ENCODE measurements around the gene PARP14.
"Not testable (repeated sequence)": the region's sequence is repeated elsewhere in the genome, so short reads cannot be mapped to it uniquely, and the experiment has no call there.

The PARP14 gene

DNA sequence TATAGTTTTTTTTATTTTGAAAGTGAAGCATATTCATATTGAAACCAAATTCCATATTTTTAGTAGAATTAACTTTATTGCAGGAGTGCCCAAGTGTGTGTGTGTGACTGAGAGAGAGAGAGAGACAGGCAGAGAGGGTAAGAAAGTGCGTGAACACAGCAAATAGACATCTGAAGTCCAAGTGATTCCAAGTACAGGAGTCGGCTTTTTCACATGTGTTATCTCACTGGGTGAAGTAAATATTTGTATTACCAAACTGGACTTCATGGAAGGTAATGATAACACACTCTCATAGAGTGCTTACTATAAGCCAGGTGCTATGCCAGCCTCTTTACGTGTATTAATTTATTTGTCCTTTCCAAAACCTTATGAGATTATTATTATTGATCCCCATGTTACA is 12.0 kb downstream of the PARP14 start:
- Histone ChIP-seq H3K9ac (ENCODE audit: low read length in 2 of 2) (no peak overlapping the region), H3K36me3 (ENCODE audit: control insufficient read depth in 2 of 2, insufficient read depth in 2 of 2, low read length in 2 of 2) (peaks cover 33 to 35% of the 10 kb centered on the region in 2 donors), H3K27me3 (ENCODE audit: control insufficient read depth in 1 of 2, insufficient read depth in 2 of 2, low read length in 2 of 2) (no peaks in the 10 kb centered on the region), H3K4me3 (ENCODE audit: low read length in 2 of 2) (no peak overlapping the region), H3K27ac (ENCODE audit: low read length) (no peak overlapping the region), H3K9me3 (ENCODE audit: control insufficient read depth in 2 of 2, low read length in 2 of 2) (no peaks in the 10 kb centered on the region), H3K4me1 (ENCODE audit: control insufficient read depth, insufficient read depth, low read length) (no peaks in the 10 kb centered on the region)

DNA sequence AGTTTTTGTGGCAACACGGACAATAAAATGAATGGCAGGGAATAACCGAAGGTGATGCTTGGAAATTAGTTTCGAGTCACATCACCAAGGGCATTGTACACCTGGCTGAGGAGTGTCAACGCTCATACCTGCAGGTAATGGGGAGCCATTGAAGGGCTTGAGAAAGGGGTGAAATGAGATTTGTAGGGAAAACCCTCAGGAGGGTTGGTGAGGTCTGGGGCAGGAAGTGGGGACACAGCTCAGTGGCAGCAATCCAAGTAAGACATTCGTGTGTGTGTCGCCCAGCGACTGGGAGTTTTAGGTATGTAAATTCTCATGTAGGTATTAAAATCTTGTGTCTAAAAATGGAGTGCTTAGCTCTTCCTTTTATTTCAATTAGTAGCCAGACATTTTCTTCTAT is 14.3 kb downstream of the PARP14 start:
- H3K27me3 ChIP-seq (ENCODE audit: control insufficient read depth in 1 of 2, insufficient read depth in 2 of 2, low read length in 2 of 2): no peaks in the 10 kb centered on the region
- no peaks in the 10 kb centered on the region for H3K9me3 ChIP-seq (ENCODE audit: control insufficient read depth in 2 of 2, low read length in 2 of 2)
- H3K4me3 ChIP-seq (ENCODE audit: low read length in 2 of 2): no peak overlapping the region
- H3K36me3 ChIP-seq (ENCODE audit: control insufficient read depth in 2 of 2, insufficient read depth in 2 of 2, low read length in 2 of 2): peaks cover 46 to 48% of the 10 kb centered on the region in 2 donors
- no peaks in the 10 kb centered on the region for H3K4me1 ChIP-seq (ENCODE audit: control insufficient read depth, insufficient read depth, low read length)
- H3K27ac ChIP-seq (ENCODE audit: low read length): no peak overlapping the region
- H3K9ac ChIP-seq (ENCODE audit: low read length in 2 of 2): no peak overlapping the region

DNA sequence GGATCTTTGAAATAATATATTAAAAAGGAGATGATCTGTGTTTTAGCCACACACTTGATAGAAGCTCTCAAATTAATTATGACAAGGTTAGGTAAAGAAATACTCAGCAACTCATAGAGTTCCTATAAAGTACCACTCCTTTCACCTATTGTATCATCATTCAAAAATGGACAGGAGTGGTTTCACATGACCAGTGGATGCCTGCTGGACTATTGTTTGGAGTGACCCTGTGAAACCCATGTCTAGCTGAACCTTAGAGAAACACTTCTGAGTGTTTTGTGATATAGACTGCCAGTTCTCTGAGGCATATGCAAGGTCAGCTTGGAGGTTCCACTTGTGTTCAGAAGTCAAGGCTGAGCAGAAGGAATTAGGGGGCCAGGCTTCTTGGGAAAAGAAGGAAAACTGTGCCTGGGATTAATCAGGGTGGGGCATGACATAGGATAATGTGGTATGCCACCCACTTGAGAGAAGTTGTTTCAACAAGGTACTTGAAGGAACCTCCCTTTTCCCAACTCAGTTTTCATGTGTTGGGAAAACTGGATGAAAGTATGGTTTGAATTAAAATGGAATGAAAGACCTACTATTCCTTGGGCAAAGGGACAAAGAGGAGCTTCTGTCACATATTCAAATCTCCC is 15.4 kb downstream of the PARP14 start:
- no peak overlapping the region for H3K27ac ChIP-seq (ENCODE audit: low read length)

GRCh38 chr3:122697952-122698620 is 17.4 kb downstream of the PARP14 start:
- H3K36me3 ChIP-seq (ENCODE audit: control insufficient read depth in 2 of 2, insufficient read depth in 2 of 2, low read length in 2 of 2): peaks cover 38 to 43% of the 10 kb centered on the region in 2 donors

More for the DNA sequence above, 15.4 kb downstream of the PARP14 start:
- Histone ChIP-seq H3K36me3 (ENCODE audit: control insufficient read depth in 2 of 2, insufficient read depth in 2 of 2, low read length in 2 of 2) (peaks cover 44 to 52% of the 10 kb centered on the region in 2 donors), H3K9me3 (ENCODE audit: control insufficient read depth in 2 of 2, low read length in 2 of 2) (no peaks in the 10 kb centered on the region), H3K4me3 (ENCODE audit: low read length in 2 of 2) (no peak overlapping the region), H3K9ac (ENCODE audit: low read length in 2 of 2) (no peak overlapping the region), H3K4me1 (ENCODE audit: control insufficient read depth, insufficient read depth, low read length) (no peaks in the 10 kb centered on the region), H3K27me3 (ENCODE audit: control insufficient read depth in 1 of 2, insufficient read depth in 2 of 2, low read length in 2 of 2) (no peaks in the 10 kb centered on the region)

DNA sequence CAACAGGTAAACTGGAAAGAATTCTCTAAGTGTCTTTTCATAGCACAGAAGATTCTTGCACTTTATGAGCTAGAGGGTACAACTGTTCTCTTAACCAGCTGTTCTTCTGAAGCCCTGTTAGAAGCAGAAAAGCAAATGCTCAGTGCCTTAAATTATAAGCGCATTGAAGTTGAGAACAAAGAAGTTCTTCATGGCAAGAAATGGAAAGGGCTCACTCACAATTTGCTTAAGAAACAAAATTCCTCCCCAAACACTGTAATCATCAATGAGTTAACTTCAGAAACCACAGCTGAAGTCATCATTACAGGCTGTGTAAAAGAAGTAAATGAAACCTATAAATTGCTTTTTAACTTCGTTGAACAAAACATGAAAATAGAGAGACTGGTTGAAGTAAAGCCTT is 19.6 kb downstream of the PARP14 start:
- Histone ChIP-seq H3K27me3 (ENCODE audit: control insufficient read depth in 1 of 2, insufficient read depth in 2 of 2, low read length in 2 of 2) (no peaks in the 10 kb centered on the region), H3K36me3 (ENCODE audit: control insufficient read depth in 2 of 2, insufficient read depth in 2 of 2, low read length in 2 of 2) (peaks cover 27 to 37% of the 10 kb centered on the region in 2 donors), H3K27ac (ENCODE audit: low read length) (no peak overlapping the region), H3K9ac (ENCODE audit: low read length in 2 of 2) (no peak overlapping the region), H3K4me3 (ENCODE audit: low read length in 2 of 2) (no peak overlapping the region), H3K9me3 (ENCODE audit: control insufficient read depth in 2 of 2, low read length in 2 of 2) (no peaks in the 10 kb centered on the region), H3K4me1 (ENCODE audit: control insufficient read depth, insufficient read depth, low read length) (no peaks in the 10 kb centered on the region)

More at GRCh38 chr3:122697952-122698620, 17.4 kb downstream of the PARP14 start:
- Histone ChIP-seq H3K27ac (ENCODE audit: low read length) (no peak overlapping the region), H3K4me3 (ENCODE audit: low read length in 2 of 2) (no peak overlapping the region), H3K4me1 (ENCODE audit: control insufficient read depth, insufficient read depth, low read length) (no peaks in the 10 kb centered on the region), H3K27me3 (ENCODE audit: control insufficient read depth in 1 of 2, insufficient read depth in 2 of 2, low read length in 2 of 2) (no peaks in the 10 kb centered on the region), H3K9me3 (ENCODE audit: control insufficient read depth in 2 of 2, low read length in 2 of 2) (no peaks in the 10 kb centered on the region), H3K9ac (ENCODE audit: low read length in 2 of 2) (no peak overlapping the region)

DNA sequence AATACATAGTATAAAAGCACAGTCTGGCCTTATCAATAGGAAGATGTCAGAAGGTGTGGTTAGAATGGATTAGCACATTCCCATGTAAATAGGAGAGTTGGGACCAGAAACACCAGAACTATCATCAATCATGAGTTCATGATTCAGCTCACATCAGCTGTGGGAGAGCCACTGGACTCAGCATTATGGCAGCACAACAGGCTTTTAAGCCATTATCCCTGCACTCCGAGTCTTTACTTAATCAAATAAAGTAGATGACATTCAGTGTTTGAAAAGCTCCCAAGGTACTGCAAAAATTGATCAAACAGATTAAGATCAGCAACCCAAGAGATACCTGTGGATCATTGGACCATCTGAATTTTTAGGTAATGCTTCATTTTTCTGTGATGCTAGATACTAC is 24.7 kb downstream of the PARP14 start:
- Histone ChIP-seq H3K27me3 (ENCODE audit: control insufficient read depth in 1 of 2, insufficient read depth in 2 of 2, low read length in 2 of 2) (no peaks in the 10 kb centered on the region), H3K27ac (ENCODE audit: low read length) (no peak overlapping the region), H3K9ac (ENCODE audit: low read length in 2 of 2) (no peak overlapping the region), H3K4me3 (ENCODE audit: low read length in 2 of 2) (no peak overlapping the region), H3K4me1 (ENCODE audit: control insufficient read depth, insufficient read depth, low read length) (no peaks in the 10 kb centered on the region), H3K36me3 (ENCODE audit: control insufficient read depth in 2 of 2, insufficient read depth in 2 of 2, low read length in 2 of 2) (peaks cover 14 to 25% of the 10 kb centered on the region in 2 donors), H3K9me3 (ENCODE audit: control insufficient read depth in 2 of 2, low read length in 2 of 2) (no peaks in the 10 kb centered on the region)

DNA sequence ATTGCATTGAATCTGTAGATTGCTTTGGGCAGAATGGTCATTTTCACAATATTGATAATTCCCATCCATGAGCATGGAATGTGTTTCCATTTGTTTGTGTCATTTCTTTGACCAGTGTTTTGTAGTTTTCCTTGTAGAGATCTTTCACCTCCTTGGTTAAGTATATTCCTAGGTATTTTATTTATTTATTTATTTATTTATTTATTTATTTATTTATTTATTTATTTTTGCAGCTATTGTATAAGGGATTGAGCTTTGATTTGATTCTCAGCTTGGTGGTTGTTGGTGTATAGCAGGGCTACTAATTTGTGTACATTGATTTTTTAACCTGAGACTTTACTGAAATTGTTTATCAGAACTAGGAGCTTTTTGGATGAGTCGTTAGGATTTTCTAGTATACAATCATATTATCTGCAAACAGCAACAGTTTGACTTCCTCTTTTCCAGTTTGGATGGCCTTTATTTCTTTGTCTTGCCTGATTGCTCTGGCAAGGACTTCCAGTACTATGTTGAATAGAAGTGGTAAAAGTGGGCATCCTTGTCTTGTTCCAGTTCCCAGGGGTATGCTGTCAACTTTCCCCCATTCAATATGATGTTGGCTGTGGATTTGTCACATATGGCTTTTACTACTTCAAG is 30.1 kb downstream of the PARP14 start:
- H3K27me3 ChIP-seq (ENCODE audit: control insufficient read depth in 1 of 2, insufficient read depth in 2 of 2, low read length in 2 of 2); H3K9ac ChIP-seq (ENCODE audit: low read length in 2 of 2); H3K4me3 ChIP-seq (ENCODE audit: low read length in 2 of 2); H3K4me1 ChIP-seq (ENCODE audit: control insufficient read depth, insufficient read depth, low read length); H3K9me3 ChIP-seq (ENCODE audit: control insufficient read depth in 2 of 2, low read length in 2 of 2); H3K27ac ChIP-seq (ENCODE audit: low read length): not testable (repeated sequence)
- peaks cover 21 to 27% of the 10 kb centered on the region in 2 donors for H3K36me3 ChIP-seq (ENCODE audit: control insufficient read depth in 2 of 2, insufficient read depth in 2 of 2, low read length in 2 of 2)

DNA sequence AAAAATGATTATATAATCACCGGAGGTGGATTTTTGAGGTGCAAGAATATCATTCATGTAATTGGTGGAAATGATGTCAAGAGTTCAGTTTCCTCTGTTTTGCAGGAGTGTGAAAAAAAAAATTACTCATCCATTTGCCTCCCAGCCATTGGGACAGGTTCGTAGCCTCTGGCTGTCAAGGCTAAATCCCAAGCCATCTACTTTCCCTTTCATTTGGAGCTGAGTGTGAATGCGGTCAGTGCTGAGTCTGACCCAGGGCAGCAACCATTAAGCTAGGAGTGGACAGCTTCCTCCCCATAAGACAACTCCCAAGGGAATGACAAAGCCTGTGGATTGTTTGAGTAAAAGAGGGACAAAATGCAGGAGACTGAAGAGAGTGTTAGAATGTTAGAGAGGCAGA is 33.6 kb downstream of the PARP14 start:
- Histone ChIP-seq H3K27ac (ENCODE audit: low read length) (no peak overlapping the region), H3K4me3 (ENCODE audit: low read length in 2 of 2) (no peak overlapping the region), H3K36me3 (ENCODE audit: control insufficient read depth in 2 of 2, insufficient read depth in 2 of 2, low read length in 2 of 2) (peaks cover 40 to 52% of the 10 kb centered on the region in 2 donors), H3K27me3 (ENCODE audit: control insufficient read depth in 1 of 2, insufficient read depth in 2 of 2, low read length in 2 of 2) (no peaks in the 10 kb centered on the region), H3K9ac (ENCODE audit: low read length in 2 of 2) (no peak overlapping the region), H3K9me3 (ENCODE audit: control insufficient read depth in 2 of 2, low read length in 2 of 2) (no peaks in the 10 kb centered on the region), H3K4me1 (ENCODE audit: control insufficient read depth, insufficient read depth, low read length) (no peaks in the 10 kb centered on the region)

DNA sequence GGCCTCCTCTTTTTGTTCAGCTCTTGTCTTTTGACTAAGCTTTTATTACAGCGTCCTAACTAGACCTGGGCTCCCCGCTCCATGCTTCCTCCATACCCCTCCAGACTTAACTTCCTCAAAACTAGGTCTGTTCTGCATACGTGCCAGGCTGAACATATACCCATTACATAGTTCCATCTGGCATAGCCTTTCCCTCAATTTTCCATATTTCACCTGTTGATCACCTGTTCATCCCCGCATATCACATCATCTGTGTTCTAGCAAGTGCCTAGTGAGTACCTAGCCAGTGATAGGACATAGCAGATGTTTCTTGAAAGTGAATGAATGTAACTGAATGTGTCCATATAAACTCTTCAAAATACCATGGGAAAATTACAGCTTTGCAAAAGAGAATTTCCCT is 36.0 kb downstream of the PARP14 start:
- Histone ChIP-seq H3K4me3 (ENCODE audit: low read length in 2 of 2) (no peak overlapping the region), H3K36me3 (ENCODE audit: control insufficient read depth in 2 of 2, insufficient read depth in 2 of 2, low read length in 2 of 2) (peaks cover 52% of the 10 kb centered on the region in 2 donors), H3K9ac (ENCODE audit: low read length in 2 of 2) (no peak overlapping the region)

DNA sequence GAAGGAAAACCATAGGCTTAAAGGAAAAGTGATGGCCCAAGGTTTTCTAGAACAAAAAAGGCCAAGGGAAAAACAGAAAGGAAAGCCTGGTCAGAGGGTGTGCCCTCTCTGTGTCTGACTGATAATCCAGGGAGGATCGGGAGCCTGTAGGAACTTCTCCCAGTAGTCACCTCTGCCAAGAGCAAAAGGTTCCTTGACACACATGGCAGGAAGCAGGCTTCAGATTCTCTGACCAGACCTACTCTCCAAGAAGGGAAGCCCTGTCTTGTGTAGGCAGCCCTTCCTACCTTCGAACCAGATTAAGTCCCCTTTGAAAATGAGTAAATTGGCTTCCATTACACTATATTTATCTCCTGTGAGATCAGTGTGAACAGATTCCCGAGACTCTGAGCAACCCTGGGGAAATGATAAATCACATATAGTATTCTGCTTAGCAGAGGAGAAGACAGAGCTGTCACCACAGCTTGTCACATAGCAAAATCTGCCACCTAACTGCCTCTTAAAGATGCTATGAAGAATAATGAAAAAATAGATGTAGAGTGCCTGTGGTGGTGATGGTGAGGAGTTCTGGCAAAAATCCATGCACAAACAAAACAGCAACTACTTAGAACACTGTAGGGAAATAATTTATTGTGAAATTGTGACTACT is 38.8 kb downstream of the PARP14 start:
- Histone ChIP-seq H3K9ac (ENCODE audit: low read length in 2 of 2) (no peak overlapping the region), H3K4me1 (ENCODE audit: control insufficient read depth, insufficient read depth, low read length) (no peaks in the 10 kb centered on the region), H3K9me3 (ENCODE audit: control insufficient read depth in 2 of 2, low read length in 2 of 2) (no peaks in the 10 kb centered on the region), H3K27ac (ENCODE audit: low read length) (no peak overlapping the region), H3K36me3 (ENCODE audit: control insufficient read depth in 2 of 2, insufficient read depth in 2 of 2, low read length in 2 of 2) (peaks cover 38 to 44% of the 10 kb centered on the region in 2 donors), H3K4me3 (ENCODE audit: low read length in 2 of 2) (no peak overlapping the region), H3K27me3 (ENCODE audit: control insufficient read depth in 1 of 2, insufficient read depth in 2 of 2, low read length in 2 of 2) (no peaks in the 10 kb centered on the region)

More for the DNA sequence above, 36.0 kb downstream of the PARP14 start:
- Histone ChIP-seq H3K4me1 (ENCODE audit: control insufficient read depth, insufficient read depth, low read length) (no peaks in the 10 kb centered on the region), H3K27me3 (ENCODE audit: control insufficient read depth in 1 of 2, insufficient read depth in 2 of 2, low read length in 2 of 2) (no peaks in the 10 kb centered on the region), H3K27ac (ENCODE audit: low read length) (no peak overlapping the region), H3K9me3 (ENCODE audit: control insufficient read depth in 2 of 2, low read length in 2 of 2) (no peaks in the 10 kb centered on the region)

Data from stomach smooth muscle (tissue), 2 donors.